GM23338 (cell line): ENCODE measurements around the gene TPK1. TPM values are rescaled to one million over a fixed set of nuclear protein-coding genes. Genes with fewer than 3 reads are reported as not detected.

Experiments used
- ATAC-seq: fragments of 200-7000 bp; cut with Tn5 transposase; 3 replicates; pipeline ENCODE4 v1.9.1; 2020
- DNase-seq: peaks from one replicate; pipeline ENCODE4 v3.0.0-alpha.2; 2015; ENCODE audit warnings: low spot score
- H2AFZ ChIP-seq: fragments of 200-600 bp; sonication (generic); 2 replicates; pipeline ENCODE4 v1.8.0; 2016; ENCODE audit warnings: antibody characterized with exemption, mild to moderate bottlenecking, moderate library complexity
- H3F3A ChIP-seq: fragments of 200-600 bp; sonication (generic); replicated peaks from 2 replicates; pipeline ENCODE4 v1.8.0; 2017; ENCODE audit warnings: antibody characterized with exemption, mixed run types, low read depth
- H3K27ac ChIP-seq: fragments of 200-600 bp; sonication (generic); 2 replicates; pipeline ENCODE4 v1.6.1; 2016; ENCODE audit warnings: low read depth
- H3K27me3 ChIP-seq: fragments of 200-600 bp; sonication (generic); 2 replicates; pipeline ENCODE4 v1.8.0; 2016; ENCODE audit warnings: mild to moderate bottlenecking, mixed run types, moderate library complexity; ENCODE audit not compliant: insufficient read depth
- H3K36me3 ChIP-seq: fragments of 200-600 bp; sonication (generic); 2 replicates; pipeline ENCODE4 v1.8.0; 2016; ENCODE audit warnings: mild to moderate bottlenecking; ENCODE audit not compliant: insufficient read depth
- H3K4me1 ChIP-seq: fragments of 200-600 bp; sonication (generic); 2 replicates; pipeline ENCODE4 v1.8.0; 2016; ENCODE audit warnings: mild to moderate bottlenecking, moderate library complexity; ENCODE audit not compliant: insufficient read depth
- H3K4me2 ChIP-seq: fragments of 200-600 bp; sonication (generic); 2 replicates; pipeline ENCODE4 v1.7.1; 2017; ENCODE audit warnings: mixed run types
- H3K4me3 ChIP-seq: fragments of 200-600 bp; sonication (generic); 2 replicates; pipeline ENCODE4 v1.6.1; 2016; ENCODE audit warnings: mixed run types
- H3K79me2 ChIP-seq: fragments of 200-600 bp; sonication (generic); replicated peaks from 2 replicates; pipeline ENCODE4 v1.8.0; 2017; ENCODE audit warnings: mild to moderate bottlenecking; ENCODE audit not compliant: insufficient read depth
- H3K9me2 ChIP-seq: fragments of 200-600 bp; sonication (generic); 2 replicates; pipeline ENCODE4 v1.8.0; 2017; ENCODE audit not compliant: insufficient read depth
- H4K20me1 ChIP-seq: fragments of 200-600 bp; sonication (generic); replicated peaks from 2 replicates; pipeline ENCODE4 v1.8.0; 2017; ENCODE audit warnings: mild to moderate bottlenecking; ENCODE audit not compliant: insufficient read depth
- H3K27ac Mint-ChIP-seq: 2 replicates; pipeline ENCODE4 v1.8.0; 2020; ENCODE audit warnings: inconsistent platforms, mild to moderate bottlenecking, moderate library complexity, mixed read lengths
- H3K27me3 Mint-ChIP-seq: 3 replicates; pipeline ENCODE4 v1.8.0; 2022; ENCODE audit warnings: low read depth, mild to moderate bottlenecking, moderate library complexity, mixed read lengths, inconsistent platforms; ENCODE audit not compliant: insufficient read depth, poor library complexity
- H3K36me3 Mint-ChIP-seq: 3 replicates; pipeline ENCODE4 v1.8.0; 2021; ENCODE audit warnings: low read depth, mild to moderate bottlenecking, inconsistent platforms, moderate library complexity, mixed read lengths
- H3K4me1 Mint-ChIP-seq: 3 replicates; pipeline ENCODE4 v1.8.0; 2020; ENCODE audit warnings: mild to moderate bottlenecking, inconsistent platforms, mixed read lengths
- H3K4me3 Mint-ChIP-seq: 3 replicates; pipeline ENCODE4 v1.8.0; 2021; ENCODE audit warnings: moderate library complexity, mild to moderate bottlenecking, inconsistent platforms, mixed read lengths
- H3K9me3 Mint-ChIP-seq: 3 replicates; pipeline ENCODE4 v1.8.0; 2020; ENCODE audit warnings: moderate library complexity, mild to moderate bottlenecking, inconsistent platforms, mixed read lengths
- CREB1 ChIP-seq: fragments of 250-450 bp; sonication (Bioruptor Pico); IDR thresholded peaks from 2 replicates; pipeline ENCODE4 v1.5.0; 2020; ENCODE audit warnings: low read depth, mild to moderate bottlenecking, moderate library complexity
- ETS1 ChIP-seq: IDR thresholded peaks from 2 replicates; pipeline ENCODE4 v1.6.1; 2016; ENCODE audit warnings: antibody characterized with exemption
- EZH2 ChIP-seq: fragments of 200-600 bp; sonication (generic); IDR thresholded peaks from one replicate; pipeline ENCODE4 v1.8.0; 2017; ENCODE audit warnings: antibody characterized with exemption, mild to moderate bottlenecking, low read depth; ENCODE audit not compliant: unreplicated experiment
- EZH2phosphoT487 ChIP-seq: fragments of 200-600 bp; sonication (generic); IDR thresholded peaks from one replicate; pipeline ENCODE4 v1.8.1; 2018; ENCODE audit warnings: antibody characterized with exemption; ENCODE audit not compliant: unreplicated experiment
- JUNB ChIP-seq: IDR thresholded peaks from one replicate; pipeline ENCODE4 v1.6.1; 2016; ENCODE audit warnings: antibody characterized with exemption; ENCODE audit not compliant: unreplicated experiment
- NANOG ChIP-seq: IDR thresholded peaks from 2 replicates; pipeline ENCODE4 v1.6.1; 2016; ENCODE audit warnings: antibody characterized with exemption, borderline replicate concordance
- REST ChIP-seq: IDR thresholded peaks from one replicate; pipeline ENCODE4 v1.6.1; 2018; ENCODE audit warnings: antibody characterized with exemption; ENCODE audit not compliant: unreplicated experiment
- ZNF114 ChIP-seq: fragments of 250-450 bp; sonication (Bioruptor Pico); IDR thresholded peaks from 2 replicates; pipeline ENCODE4 v1.5.0; 2020; ENCODE audit warnings: mild to moderate bottlenecking, moderate library complexity
- ZNF331 ChIP-seq: fragments of 250-450 bp; sonication (Bioruptor Pico); IDR thresholded peaks from 2 replicates; pipeline ENCODE4 v1.5.0; 2020; ENCODE audit warnings: low read depth, mild to moderate bottlenecking, moderate library complexity
- polyA plus RNA-seq: library from polyadenylated mRNA; unstranded; fragments of >200 nt; fragmentation: Nextera tagmentation; extraction: Ambion mirVana; gene quantifications from 2 replicates; pipeline ENCODE4 v1.2.1, GENCODE V29; 2016
- total RNA-seq: library from RNA; depleted of rRNA; stranded (reverse); fragments of >200 nt; shearing (Covaris generic); gene quantifications from 2 replicates; pipeline ENCODE4 v1.2.3, GENCODE V29; 2014
- TF ChIP-seq, protein P1 (sequence below): fragments of 250-450 bp; sonication (Bioruptor Pico); IDR thresholded peaks from 2 replicates; pipeline ENCODE4 v1.5.0; 2020; ENCODE audit warnings: mild to moderate bottlenecking, moderate library complexity

The TPK1 gene
- total and polyA plus RNA-seq, 2 experiments from 2014 or later = 2.6 to 2.9 TPM

DNA sequence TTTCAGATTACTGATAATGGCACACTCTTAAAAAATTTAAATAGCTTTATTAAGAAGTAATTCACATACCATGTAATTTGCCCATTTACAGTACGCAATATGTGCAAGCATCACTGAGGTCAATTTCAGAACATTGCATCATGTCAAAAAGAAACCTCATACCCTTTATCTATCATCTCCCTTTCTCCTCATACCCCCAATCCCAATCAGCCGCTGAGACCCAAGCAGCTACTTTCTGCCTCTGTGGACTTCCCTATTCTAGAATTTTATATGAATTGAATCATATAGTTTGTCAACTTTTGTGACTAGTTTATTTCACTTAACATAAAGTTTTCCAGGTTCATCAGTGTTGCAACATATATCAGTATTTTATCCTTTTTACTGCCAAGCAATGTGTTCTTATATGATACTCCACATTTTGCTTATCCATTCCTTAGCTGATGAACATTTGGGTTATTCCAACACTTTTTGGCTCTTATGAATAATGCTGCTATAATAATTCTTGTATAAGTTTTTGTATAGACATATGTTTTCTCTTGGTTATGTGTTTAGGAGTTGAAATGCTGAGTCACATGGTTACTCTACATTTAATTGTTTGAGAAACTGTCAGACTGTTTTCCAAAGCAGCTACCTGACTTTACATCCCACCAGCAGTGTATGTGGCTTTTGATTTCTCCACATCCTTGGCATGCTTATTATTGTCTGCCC, 26.9 kb upstream of the TPK1 start:
- no peaks in the 10 kb centered on the region for H3K9me2 ChIP-seq
- H3K27me3 Mint-ChIP-seq = no peaks in the 10 kb centered on the region
- H3K27ac ChIP-seq = no peak overlapping the region
- H3K4me3 ChIP-seq = no peak overlapping the region
- H3F3A ChIP-seq = no peaks in the 10 kb centered on the region
- TF ChIP-seq ZNF331 (CRISPR knock-in tag) = no peak
- no peak for TF ChIP-seq REST
- TF ChIP-seq, protein P1, sequence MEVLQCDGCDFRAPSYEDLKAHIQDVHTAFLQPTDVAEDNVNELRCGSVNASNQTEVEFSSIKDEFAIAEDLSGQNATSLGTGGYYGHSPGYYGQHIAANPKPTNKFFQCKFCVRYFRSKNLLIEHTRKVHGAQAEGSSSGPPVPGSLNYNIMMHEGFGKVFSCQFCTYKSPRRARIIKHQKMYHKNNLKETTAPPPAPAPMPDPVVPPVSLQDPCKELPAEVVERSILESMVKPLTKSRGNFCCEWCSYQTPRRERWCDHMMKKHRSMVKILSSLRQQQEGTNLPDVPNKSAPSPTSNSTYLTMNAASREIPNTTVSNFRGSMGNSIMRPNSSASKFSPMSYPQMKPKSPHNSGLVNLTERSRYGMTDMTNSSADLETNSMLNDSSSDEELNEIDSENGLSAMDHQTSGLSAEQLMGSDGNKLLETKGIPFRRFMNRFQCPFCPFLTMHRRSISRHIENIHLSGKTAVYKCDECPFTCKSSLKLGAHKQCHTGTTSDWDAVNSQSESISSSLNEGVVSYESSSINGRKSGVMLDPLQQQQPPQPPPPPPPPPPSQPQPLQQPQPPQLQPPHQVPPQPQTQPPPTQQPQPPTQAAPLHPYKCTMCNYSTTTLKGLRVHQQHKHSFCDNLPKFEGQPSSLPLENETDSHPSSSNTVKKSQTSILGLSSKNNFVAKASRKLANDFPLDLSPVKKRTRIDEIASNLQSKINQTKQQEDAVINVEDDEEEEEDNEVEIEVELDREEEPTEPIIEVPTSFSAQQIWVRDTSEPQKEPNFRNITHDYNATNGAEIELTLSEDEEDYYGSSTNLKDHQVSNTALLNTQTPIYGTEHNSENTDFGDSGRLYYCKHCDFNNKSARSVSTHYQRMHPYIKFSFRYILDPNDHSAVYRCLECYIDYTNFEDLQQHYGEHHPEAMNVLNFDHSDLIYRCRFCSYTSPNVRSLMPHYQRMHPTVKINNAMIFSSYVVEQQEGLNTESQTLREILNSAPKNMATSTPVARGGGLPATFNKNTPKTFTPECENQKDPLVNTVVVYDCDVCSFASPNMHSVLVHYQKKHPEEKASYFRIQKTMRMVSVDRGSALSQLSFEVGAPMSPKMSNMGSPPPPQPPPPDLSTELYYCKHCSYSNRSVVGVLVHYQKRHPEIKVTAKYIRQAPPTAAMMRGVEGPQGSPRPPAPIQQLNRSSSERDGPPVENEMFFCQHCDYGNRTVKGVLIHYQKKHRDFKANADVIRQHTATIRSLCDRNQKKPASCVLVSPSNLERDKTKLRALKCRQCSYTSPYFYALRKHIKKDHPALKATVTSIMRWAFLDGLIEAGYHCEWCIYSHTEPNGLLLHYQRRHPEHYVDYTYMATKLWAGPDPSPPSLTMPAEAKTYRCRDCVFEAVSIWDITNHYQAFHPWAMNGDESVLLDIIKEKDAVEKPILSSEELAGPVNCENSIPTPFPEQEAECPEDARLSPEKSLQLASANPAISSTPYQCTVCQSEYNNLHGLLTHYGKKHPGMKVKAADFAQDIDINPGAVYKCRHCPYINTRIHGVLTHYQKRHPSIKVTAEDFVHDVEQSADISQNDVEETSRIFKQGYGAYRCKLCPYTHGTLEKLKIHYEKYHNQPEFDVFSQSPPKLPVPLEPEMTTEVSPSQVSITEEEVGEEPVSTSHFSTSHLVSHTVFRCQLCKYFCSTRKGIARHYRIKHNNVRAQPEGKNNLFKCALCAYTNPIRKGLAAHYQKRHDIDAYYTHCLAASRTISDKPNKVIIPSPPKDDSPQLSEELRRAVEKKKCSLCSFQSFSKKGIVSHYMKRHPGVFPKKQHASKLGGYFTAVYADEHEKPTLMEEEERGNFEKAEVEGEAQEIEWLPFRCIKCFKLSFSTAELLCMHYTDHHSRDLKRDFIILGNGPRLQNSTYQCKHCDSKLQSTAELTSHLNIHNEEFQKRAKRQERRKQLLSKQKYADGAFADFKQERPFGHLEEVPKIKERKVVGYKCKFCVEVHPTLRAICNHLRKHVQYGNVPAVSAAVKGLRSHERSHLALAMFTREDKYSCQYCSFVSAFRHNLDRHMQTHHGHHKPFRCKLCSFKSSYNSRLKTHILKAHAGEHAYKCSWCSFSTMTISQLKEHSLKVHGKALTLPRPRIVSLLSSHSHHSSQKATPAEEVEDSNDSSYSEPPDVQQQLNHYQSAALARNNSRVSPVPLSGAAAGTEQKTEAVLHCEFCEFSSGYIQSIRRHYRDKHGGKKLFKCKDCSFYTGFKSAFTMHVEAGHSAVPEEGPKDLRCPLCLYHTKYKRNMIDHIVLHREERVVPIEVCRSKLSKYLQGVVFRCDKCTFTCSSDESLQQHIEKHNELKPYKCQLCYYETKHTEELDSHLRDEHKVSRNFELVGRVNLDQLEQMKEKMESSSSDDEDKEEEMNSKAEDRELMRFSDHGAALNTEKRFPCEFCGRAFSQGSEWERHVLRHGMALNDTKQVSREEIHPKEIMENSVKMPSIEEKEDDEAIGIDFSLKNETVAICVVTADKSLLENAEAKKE = no peak
- no peak for TF ChIP-seq NANOG
- no peak for TF ChIP-seq JUNB
- TF ChIP-seq EZH2 = no peak
- no peak for TF ChIP-seq ETS1
- TF ChIP-seq CREB1 (CRISPR knock-in tag) = no peak
- TF ChIP-seq EZH2phosphoT487 = no peak
- TF ChIP-seq ZNF114 = no peak
- no peaks in the 10 kb centered on the region for H3K79me2 ChIP-seq
- no peaks in the 10 kb centered on the region for H3K36me3 ChIP-seq
- no peak overlapping the region for H3K4me2 ChIP-seq
- peaks cover 5% of the 10 kb centered on the region for H3K4me1 ChIP-seq
- no peaks in the 10 kb centered on the region for H3K9me3 Mint-ChIP-seq
- no peak overlapping the region for H3K27ac Mint-ChIP-seq
- H3K4me1 Mint-ChIP-seq = peaks cover 11% of the 10 kb centered on the region; the same call in 2 of the 3 replicates
- no peak overlapping the region for H3K4me3 Mint-ChIP-seq
- DNase-seq (no peak), ATAC-seq (no peak)
- H3K36me3 Mint-ChIP-seq = no peaks in the 10 kb centered on the region
- H4K20me1 ChIP-seq = no peaks in the 10 kb centered on the region
- no peaks in the 10 kb centered on the region for H3K27me3 ChIP-seq
- H2AFZ ChIP-seq = no peak overlapping the region
